ENCODE data around the gene CRISP1. TPM values are rescaled to one million over a fixed set of nuclear protein-coding genes. Genes with fewer than 3 reads are reported as not detected.

The CRISP1 gene
- total and polyA plus RNA-seq, 2 of the 8 experiments (the other 6 are each of a cell fraction or from before 2014, with no cell fraction given), result not detected

DNA sequence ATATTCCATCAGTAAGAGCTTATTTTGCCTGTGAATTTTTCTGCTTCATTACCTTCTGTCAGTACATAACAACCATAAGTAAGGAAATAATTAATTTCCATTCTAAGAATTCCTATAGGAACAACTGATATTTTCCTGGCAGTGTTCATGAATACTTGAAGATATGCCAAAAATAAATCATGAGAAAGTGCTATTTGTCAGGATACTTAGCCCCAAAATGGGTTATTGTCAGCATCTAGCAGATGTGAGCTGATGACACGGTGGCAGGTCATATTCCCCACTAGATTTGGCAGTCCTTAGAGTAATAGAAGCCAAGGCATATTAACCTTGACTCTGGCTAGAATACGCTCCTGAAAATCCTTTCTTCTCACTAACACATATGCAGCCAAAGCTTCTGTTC, 43.2 kb upstream of the CRISP1 start (continued):
- TF ChIP-seq CBX5 (IDR thresholded peaks at IDR 0.05; ENCODE audit: low read depth, low read length), result no peak
- TF ChIP-seq SUZ12 (IDR thresholded peaks at IDR 0.05; ENCODE audit: low read length), result no peak
- no peak for TF ChIP-seq KDM5A (IDR thresholded peaks at IDR 0.05; ENCODE audit: low read length)

Data from H1 (cell line).